KBM-7 (cell line): ENCODE data around the gene ANKRD29.
A peak's percentile ranks its signal among the peaks of the same experiment; 100 is the strongest.

ENCODE experiments used
- DNase-seq: peaks from one replicate; pipeline ENCODE4 v3.0.0-alpha.2; 2015
- in situ Hi-C: fragments of 300-500 bp; cut with MboI; formaldehyde crosslinking; loops from 2 replicates; pipeline ENCODE4 v1.14.3; 2020; ENCODE audit warnings: low sequenced_read_pairs, low pct_unique_long_range_greater_than_20kb, mixed read lengths

ANKRD29 gene

GRCh38 chr18:23689031-23689615, 26.4 kb upstream of the ANKRD29 start, which contains the start of gene LAMA3:
LAMA3 (plus strand) TSS chr18:23689453; CDS start chr18:23689684, 231 bp downstream.
- in situ Hi-C loops = no loop called here
- DNase-seq = peak; percentile 65

- in situ Hi-C loops = no loop called here
- no peak for DNase-seq
These were observed 25.8 kb upstream of the ANKRD29 start for GRCh38 chr18:23688528-23688927.

- no peak for DNase-seq
- in situ Hi-C loops = no loop called here
These were observed 21.9 kb upstream of the ANKRD29 start for GRCh38 chr18:23684515-23685197.

- in situ Hi-C loops = no loop called here
- DNase-seq = no peak
These were observed 21.0 kb upstream of the ANKRD29 start for GRCh38 chr18:23683671-23684070.

GRCh38 chr18:23683155-23683554, 20.4 kb upstream of the ANKRD29 start:
- in situ Hi-C loops = no loop called here
- no peak for DNase-seq

GRCh38 chr18:23682472-23682871, 19.8 kb upstream of the ANKRD29 start:
- in situ Hi-C loops = no loop called here

GRCh38 chr18:23682045-23682444, 19.3 kb upstream of the ANKRD29 start:
- in situ Hi-C loops = no loop called here
- no peak for DNase-seq

More at GRCh38 chr18:23682472-23682871, 19.8 kb upstream of the ANKRD29 start:
- no peak for DNase-seq

- in situ Hi-C loops = no loop called here
- no peak for DNase-seq
These were observed 13.2 kb upstream of the ANKRD29 start for GRCh38 chr18:23675896-23676295.

- in situ Hi-C loops = no loop called here
- DNase-seq = no peak
These were observed 12.5 kb upstream of the ANKRD29 start for GRCh38 chr18:23675236-23675635.

GRCh38 chr18:23673725-23674124, 11.0 kb upstream of the ANKRD29 start:
- DNase-seq = no peak
- in situ Hi-C loops = no loop called here

- in situ Hi-C loops = no loop called here
- no peak for DNase-seq
These were observed 8.9 kb upstream of the ANKRD29 start for GRCh38 chr18:23671564-23671963.

- no peak for DNase-seq
- in situ Hi-C loops = no loop called here
These were observed 7.2 kb upstream of the ANKRD29 start for GRCh38 chr18:23669804-23670405.

- in situ Hi-C loops = no loop called here
- no peak for DNase-seq
These were observed 6.6 kb upstream of the ANKRD29 start for GRCh38 chr18:23669202-23669766.

- in situ Hi-C loops = no loop called here
- DNase-seq = no peak
These were observed 6.0 kb upstream of the ANKRD29 start for GRCh38 chr18:23668731-23669130.

- in situ Hi-C loops = no loop called here
- DNase-seq = no peak
These were observed 4.4 kb upstream of the ANKRD29 start for GRCh38 chr18:23667114-23667513.

GRCh38 chr18:23664674-23665073, 2.0 kb upstream of the ANKRD29 start:
- peak; percentile 20 for DNase-seq
- in situ Hi-C loops = no loop called here

- DNase-seq = peak; percentile 29
- in situ Hi-C loops = no loop called here
These were observed 889 bp downstream of the ANKRD29 start for GRCh38 chr18:23661735-23662308.

- no peak for DNase-seq
- in situ Hi-C loops = no loop called here
These were observed 4.4 kb downstream of the ANKRD29 start for GRCh38 chr18:23658285-23658684.

- in situ Hi-C loops = no loop called here
- DNase-seq = no peak
These were observed 10.5 kb downstream of the ANKRD29 start for GRCh38 chr18:23652232-23652631.
